ENCODE data around the gene NKAIN2. TPM values are rescaled to one million over a fixed set of nuclear protein-coding genes. Genes with fewer than 3 reads are reported as not detected.
"Not testable (repeated sequence)": the region's sequence is repeated elsewhere in the genome, so short reads cannot be mapped to it uniquely, and the experiment has no call there.

The NKAIN2 gene
- total RNA-seq, 1 experiment from 2014 or later, result 2.2 TPM

DNA sequence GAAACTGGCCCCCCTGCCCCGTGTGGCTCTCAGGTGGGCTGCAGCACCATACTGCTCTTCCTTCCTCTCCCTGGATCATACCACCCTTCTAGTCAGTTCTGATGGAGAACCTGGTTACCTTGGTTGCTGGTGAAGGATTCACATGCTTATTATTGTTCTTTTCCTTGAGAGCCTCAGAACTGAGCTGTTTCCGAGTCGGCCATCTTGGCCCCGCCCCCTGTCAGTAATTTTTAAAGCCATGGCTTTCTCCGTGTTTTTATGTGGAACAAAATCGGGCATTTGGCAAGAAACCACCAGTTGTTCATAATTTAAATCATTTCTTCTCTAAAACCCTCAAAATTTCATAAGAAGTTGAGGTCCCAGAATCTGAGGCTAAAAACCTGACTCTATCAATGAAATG, 493.8 kb downstream of the NKAIN2 start:
- Histone ChIP-seq H3K27ac (ENCODE audit: low read depth, low read length, poor library complexity, severe bottlenecking) (no peak overlapping the region), H3K36me3 (ENCODE audit: insufficient read depth, low read length, poor library complexity, severe bottlenecking) (no peaks in the 10 kb centered on the region), H3K4me3 (ENCODE audit: low read depth, low read length, poor library complexity, severe bottlenecking) (no peak overlapping the region), H3K27me3 (replicated peaks; ENCODE audit: insufficient read depth, low read depth, low read length, poor library complexity) (no peaks in the 10 kb centered on the region), H3K4me1 (ENCODE audit: insufficient read depth, low read length, poor library complexity, severe bottlenecking) (no peaks in the 10 kb centered on the region), H3K9me3 (ENCODE audit: low read depth, low read length, poor library complexity, severe bottlenecking) (no peaks in the 10 kb centered on the region)
- no peak for TF ChIP-seq EZH2 (IDR thresholded peaks at IDR 0.05; ENCODE audit: borderline replicate concordance, low read depth, low read length, poor library complexity, severe bottlenecking)
- TF ChIP-seq, protein P1, sequence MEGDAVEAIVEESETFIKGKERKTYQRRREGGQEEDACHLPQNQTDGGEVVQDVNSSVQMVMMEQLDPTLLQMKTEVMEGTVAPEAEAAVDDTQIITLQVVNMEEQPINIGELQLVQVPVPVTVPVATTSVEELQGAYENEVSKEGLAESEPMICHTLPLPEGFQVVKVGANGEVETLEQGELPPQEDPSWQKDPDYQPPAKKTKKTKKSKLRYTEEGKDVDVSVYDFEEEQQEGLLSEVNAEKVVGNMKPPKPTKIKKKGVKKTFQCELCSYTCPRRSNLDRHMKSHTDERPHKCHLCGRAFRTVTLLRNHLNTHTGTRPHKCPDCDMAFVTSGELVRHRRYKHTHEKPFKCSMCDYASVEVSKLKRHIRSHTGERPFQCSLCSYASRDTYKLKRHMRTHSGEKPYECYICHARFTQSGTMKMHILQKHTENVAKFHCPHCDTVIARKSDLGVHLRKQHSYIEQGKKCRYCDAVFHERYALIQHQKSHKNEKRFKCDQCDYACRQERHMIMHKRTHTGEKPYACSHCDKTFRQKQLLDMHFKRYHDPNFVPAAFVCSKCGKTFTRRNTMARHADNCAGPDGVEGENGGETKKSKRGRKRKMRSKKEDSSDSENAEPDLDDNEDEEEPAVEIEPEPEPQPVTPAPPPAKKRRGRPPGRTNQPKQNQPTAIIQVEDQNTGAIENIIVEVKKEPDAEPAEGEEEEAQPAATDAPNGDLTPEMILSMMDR (conservative IDR thresholded peaks at IDR 0.05; ENCODE audit: low read depth, low read length), result no peak
- intact Hi-C loops (cut with micrococcal nuclease; ENCODE audit: unreplicated experiment), result no loop called here
- no peak for DNase-seq (ENCODE audit: low spot score)
- no TSS peak for BruUV-seq (replicated peaks)
- POLR2A ChIA-PET (ENCODE audit: low non-redundant PET), result no interaction called here
- CTCF ChIA-PET, result no interaction called here

DNA sequence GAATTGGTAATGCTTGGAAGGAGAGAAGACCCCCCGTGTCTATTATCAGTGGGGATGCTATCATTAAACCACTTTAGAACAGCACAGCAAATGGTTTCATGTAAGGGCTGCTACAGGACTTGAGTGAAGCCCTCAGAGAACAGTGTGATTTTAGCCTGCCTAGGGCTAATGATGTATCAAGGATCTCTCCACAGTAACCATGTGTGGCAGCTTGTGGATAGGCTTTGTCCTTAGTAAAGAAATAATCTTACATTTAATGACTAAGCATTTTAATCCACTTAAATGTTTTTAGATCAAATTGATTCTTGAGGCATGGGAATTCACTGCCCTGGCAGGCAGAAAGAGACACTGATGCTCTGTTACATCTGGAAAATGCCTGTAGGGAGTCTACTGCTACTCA, 495.1 kb downstream of the NKAIN2 start:
- H3K27me3 ChIP-seq (replicated peaks; ENCODE audit: insufficient read depth, low read depth, low read length, poor library complexity), result no peaks in the 10 kb centered on the region
- H3K9me3 ChIP-seq (ENCODE audit: low read depth, low read length, poor library complexity, severe bottlenecking), result no peaks in the 10 kb centered on the region
- DNase-seq (ENCODE audit: low spot score), result peak; percentile 58
- H3K36me3 ChIP-seq (ENCODE audit: insufficient read depth, low read length, poor library complexity, severe bottlenecking), result no peaks in the 10 kb centered on the region
- ChIA-PET CTCF (no interaction called here), POLR2A (ENCODE audit: low non-redundant PET) (no interaction called here)
- H3K4me1 ChIP-seq (ENCODE audit: insufficient read depth, low read length, poor library complexity, severe bottlenecking), result no peaks in the 10 kb centered on the region
- H3K4me3 ChIP-seq (ENCODE audit: low read depth, low read length, poor library complexity, severe bottlenecking), result no peak overlapping the region
- no TSS peak for BruUV-seq (replicated peaks)
- TF ChIP-seq, protein P1 (conservative IDR thresholded peaks at IDR 0.05; ENCODE audit: low read depth, low read length), result no peak
- no peak for TF ChIP-seq EZH2 (IDR thresholded peaks at IDR 0.05; ENCODE audit: borderline replicate concordance, low read depth, low read length, poor library complexity, severe bottlenecking)
- no peak overlapping the region for H3K27ac ChIP-seq (ENCODE audit: low read depth, low read length, poor library complexity, severe bottlenecking)
- intact Hi-C loops (cut with micrococcal nuclease; ENCODE audit: unreplicated experiment), result no loop called here

DNA sequence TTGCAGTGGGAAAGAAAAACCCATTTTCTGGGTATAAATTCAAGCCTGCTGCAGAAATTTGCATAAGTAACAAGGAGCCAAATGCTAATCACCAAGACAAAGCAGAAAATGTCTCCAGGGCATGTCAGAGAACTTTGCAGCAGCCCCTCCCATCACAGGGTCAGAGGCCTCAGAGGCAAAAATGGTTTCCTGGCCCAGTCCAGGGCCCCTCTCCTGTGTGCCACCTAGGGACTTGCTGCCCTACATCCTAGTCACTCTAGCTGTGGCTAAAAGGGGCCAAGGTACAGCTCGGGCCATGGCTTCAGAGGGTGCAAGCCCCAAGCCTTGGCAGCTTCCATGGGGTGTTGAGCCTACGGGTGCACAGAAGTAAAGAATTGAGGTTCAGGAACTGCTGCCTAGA, 497.2 kb downstream of the NKAIN2 start:
- BruUV-seq (replicated peaks); H3K4me3 ChIP-seq (ENCODE audit: low read depth, low read length, poor library complexity, severe bottlenecking); POLR2A ChIA-PET (ENCODE audit: low non-redundant PET); DNase-seq (ENCODE audit: low spot score); H3K9me3 ChIP-seq (ENCODE audit: low read depth, low read length, poor library complexity, severe bottlenecking); intact Hi-C loops (cut with micrococcal nuclease; ENCODE audit: unreplicated experiment); CTCF ChIA-PET; H3K27me3 ChIP-seq (replicated peaks; ENCODE audit: insufficient read depth, low read depth, low read length, poor library complexity); H3K27ac ChIP-seq (ENCODE audit: low read depth, low read length, poor library complexity, severe bottlenecking); H3K36me3 ChIP-seq (ENCODE audit: insufficient read depth, low read length, poor library complexity, severe bottlenecking); H3K4me1 ChIP-seq (ENCODE audit: insufficient read depth, low read length, poor library complexity, severe bottlenecking): not testable (repeated sequence)

DNA sequence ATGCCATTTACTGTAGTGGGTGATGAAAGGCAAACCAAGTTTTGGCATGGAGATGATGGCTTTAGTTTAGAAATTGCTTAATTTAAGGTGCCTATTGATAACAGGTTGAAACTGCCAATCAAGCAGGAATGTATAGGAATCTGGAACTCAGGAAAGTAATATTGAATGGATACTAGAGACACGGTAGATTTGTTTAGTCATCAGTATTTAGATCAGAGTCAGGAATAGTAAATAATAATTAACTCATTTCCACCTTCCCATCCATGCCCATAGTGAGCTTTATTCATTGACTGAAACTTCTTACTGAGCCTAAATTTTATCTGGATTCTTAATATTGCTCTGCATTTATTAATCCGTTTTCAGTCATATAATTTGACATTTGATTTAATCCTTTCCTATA, 500.3 kb downstream of the NKAIN2 start:
- ChIA-PET CTCF (no interaction called here), POLR2A (ENCODE audit: low non-redundant PET) (no interaction called here)
- DNase-seq (ENCODE audit: low spot score), result no peak
- no peak overlapping the region for H3K4me3 ChIP-seq (ENCODE audit: low read depth, low read length, poor library complexity, severe bottlenecking)
- H3K9me3 ChIP-seq (ENCODE audit: low read depth, low read length, poor library complexity, severe bottlenecking), result no peaks in the 10 kb centered on the region
- H3K36me3 ChIP-seq (ENCODE audit: insufficient read depth, low read length, poor library complexity, severe bottlenecking), result no peaks in the 10 kb centered on the region
- intact Hi-C loops (cut with micrococcal nuclease; ENCODE audit: unreplicated experiment), result no loop called here
- no TSS peak for BruUV-seq (replicated peaks)
- TF ChIP-seq, protein P1 (conservative IDR thresholded peaks at IDR 0.05; ENCODE audit: low read depth, low read length), result no peak
- no peak for TF ChIP-seq EZH2 (IDR thresholded peaks at IDR 0.05; ENCODE audit: borderline replicate concordance, low read depth, low read length, poor library complexity, severe bottlenecking)
- no peak overlapping the region for H3K27ac ChIP-seq (ENCODE audit: low read depth, low read length, poor library complexity, severe bottlenecking)
- no peaks in the 10 kb centered on the region for H3K27me3 ChIP-seq (replicated peaks; ENCODE audit: insufficient read depth, low read depth, low read length, poor library complexity)
- no peaks in the 10 kb centered on the region for H3K4me1 ChIP-seq (ENCODE audit: insufficient read depth, low read length, poor library complexity, severe bottlenecking)
